CD4-positive, CD25-positive, alpha-beta regulatory T cell (primary cell): ENCODE results near the gene PCDH12. TPM values are rescaled to one million over a fixed set of nuclear protein-coding genes. Genes with fewer than 3 reads are reported as not detected.

ENCODE experiments used
- ATAC-seq, 2 donors: fragments of 150-1000 bp; cut with Tn5 transposase; one replicate each; pipeline ENCODE4 v1.10.0; 2021; ENCODE audit warnings: low read depth in 2 of 2, moderate number of reproducible peaks in 2 of 2, moderate library complexity in 1 of 2
- DNase-seq, 3 donors: peaks; one replicate each; pipeline versions ENCODE4 v3.0.0 to v3.0.0-alpha.2; 2012 to 2022; ENCODE audit warnings: mixed read lengths in 1 of 3
- H3K27ac ChIP-seq: one replicate; pipeline ENCODE4 v1.7.0; 2013; ENCODE audit warnings: mild to moderate bottlenecking, low read length; ENCODE audit not compliant: insufficient read depth, poor library complexity, severe bottlenecking
- H3K27me3 ChIP-seq: one replicate; pipeline ENCODE4 v1.7.0; 2013; ENCODE audit warnings: low read length; ENCODE audit not compliant: control insufficient read depth, insufficient read depth
- H3K36me3 ChIP-seq: one replicate; pipeline ENCODE4 v1.7.0; 2013; ENCODE audit warnings: mild to moderate bottlenecking, low read length, moderate library complexity; ENCODE audit not compliant: control insufficient read depth, insufficient read depth
- H3K4me1 ChIP-seq: 2 replicates; pipeline ENCODE4 v1.7.0; 2013; ENCODE audit warnings: mild to moderate bottlenecking, low read length; ENCODE audit not compliant: insufficient read depth, control insufficient read depth, poor library complexity, severe bottlenecking
- H3K4me3 ChIP-seq: one replicate; pipeline ENCODE4 v1.7.0; 2013; ENCODE audit warnings: low read depth, mild to moderate bottlenecking, low read length, moderate library complexity
- H3K9me3 ChIP-seq, 2 experiments: 1 replicate in 1 of 2; 2 replicates in 1 of 2; pipeline ENCODE4 v1.7.0; 2013; ENCODE audit warnings: low read length in 2 of 2, mild to moderate bottlenecking in 1 of 2, moderate library complexity in 1 of 2; ENCODE audit not compliant: control insufficient read depth in 2 of 2
- H3K27ac Mint-ChIP-seq, 3 donors: one replicate each; pipeline ENCODE4 v1.8.0; 2020 to 2022; ENCODE audit warnings: mild to moderate bottlenecking in 3 of 3, mixed read lengths in 3 of 3, moderate library complexity in 2 of 3
- H3K27me3 Mint-ChIP-seq: one replicate; pipeline ENCODE4 v1.8.0; 2022; ENCODE audit warnings: mild to moderate bottlenecking, mixed read lengths
- H3K36me3 Mint-ChIP-seq: one replicate; pipeline ENCODE4 v1.8.0; 2020; ENCODE audit warnings: mixed read lengths
- H3K4me1 Mint-ChIP-seq, 4 donors: one replicate each; pipeline ENCODE4 v1.8.0; 2020 to 2022; ENCODE audit warnings: mixed read lengths in 4 of 4, mild to moderate bottlenecking in 1 of 4
- H3K4me3 Mint-ChIP-seq, 4 donors: one replicate each; pipeline ENCODE4 v1.8.0; 2020 to 2022; ENCODE audit warnings: mild to moderate bottlenecking in 4 of 4, mixed read lengths in 4 of 4, moderate library complexity in 3 of 4
- H3K9me3 Mint-ChIP-seq, 7 donors: one replicate each; pipeline ENCODE4 v1.8.0; 2020 to 2022; ENCODE audit warnings: mixed read lengths in 7 of 7, mild to moderate bottlenecking in 3 of 7, moderate library complexity in 2 of 7
- polyA plus RNA-seq, 4 donors: library from polyadenylated mRNA; unstranded; fragments of 300-500 nt; fragmentation: Illumina TruSeq; gene quantifications; one replicate each; pipeline ENCODE4 v1.2.3, GENCODE V29; 2021
- total RNA-seq: library from RNA; stranded (reverse); gene quantifications from one replicate; pipeline ENCODE4 v1.2.3, GENCODE V29; 2022

PCDH12 gene
- total RNA-seq = not detected
- under 1 TPM; 0.12 to 0.33 (median 0.20) TPM for polyA plus RNA-seq

DNA sequence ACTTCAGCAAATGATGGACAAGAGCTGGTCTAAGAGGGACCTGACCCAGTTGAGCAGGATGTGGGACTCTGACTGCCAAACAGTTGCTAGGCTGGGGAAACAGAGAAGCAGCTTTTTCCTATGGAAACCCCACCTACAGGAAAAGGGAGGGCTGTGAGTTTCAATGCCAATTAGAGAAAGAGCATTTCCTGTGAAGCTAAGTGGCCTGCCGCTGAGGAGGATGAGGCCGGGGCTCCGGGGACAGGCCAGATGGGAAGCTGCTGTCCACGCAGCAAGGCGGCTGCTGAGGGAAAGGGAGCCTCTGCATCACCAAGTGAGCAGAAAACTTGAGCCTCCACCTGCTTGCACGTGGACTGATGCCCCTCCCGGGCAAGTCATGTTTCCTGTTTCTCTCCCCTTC, at the start of gene PCDH12:
Gene PCDH12 (minus strand): TSS at position 90 of the 400 bp plus-strand sequence. CDS start 351 bp downstream, outside the sequence.
- DNase-seq (peak in 1 of 3 donors; percentile 47), ATAC-seq (no peak)
- Histone ChIP-seq H3K9me3 (no peaks in the 10 kb centered on the region), H3K4me1 (peaks cover 37% of the 10 kb centered on the region), H3K27me3 (no peaks in the 10 kb centered on the region), H3K27ac (no peak within 1 kb of the TSS), H3K36me3 (no peaks in the 10 kb centered on the region), H3K4me3 (peak within 1 kb of the TSS; percentile 13)
- Mint-ChIP-seq H3K4me3 (peak within 1 kb of the TSS in 3 of 4 donors; percentile 20 to 50 (median 43)), H3K36me3 (peaks cover 12% of the 10 kb centered on the region), H3K9me3 (peaks cover 0 to 1% (median 0%) of the 10 kb centered on the region in 7 donors), H3K27ac (peak within 1 kb of the TSS; percentile 78 to 86 (median 79)), H3K4me1 (peaks cover 11 to 52% (median 30%) of the 10 kb centered on the region in 4 donors), H3K27me3 (no peaks in the 10 kb centered on the region)

DNA sequence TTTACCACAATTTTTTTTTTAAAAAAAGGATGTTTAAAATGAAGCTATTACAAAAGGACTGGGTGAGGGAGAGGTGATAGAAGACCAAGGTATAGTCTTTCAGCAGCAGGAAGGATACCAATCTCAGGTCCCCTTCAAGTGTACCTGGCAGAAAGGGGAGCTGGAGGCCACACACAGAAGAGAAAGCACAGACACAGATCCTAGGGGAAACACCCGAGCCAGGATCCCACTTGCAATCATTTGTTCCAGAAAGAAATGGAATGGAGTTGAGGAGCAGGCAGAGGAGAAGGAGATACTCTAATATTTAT, 49.2 kb upstream of the PCDH12 start:
- Mint-ChIP-seq H3K36me3 (peaks cover 19% of the 10 kb centered on the region), H3K27ac (peak overlapping the region; percentile 21 to 99 (median 45)), H3K27me3 (no peaks in the 10 kb centered on the region), H3K4me1 (peaks cover 17 to 44% (median 26%) of the 10 kb centered on the region in 4 donors), H3K4me3 (peak overlapping the region in 1 of 4 donors; percentile 53), H3K9me3 (no peaks in the 10 kb centered on the region)
- DNase-seq (no peak), ATAC-seq (no peak)
- Histone ChIP-seq H3K27me3 (no peaks in the 10 kb centered on the region), H3K27ac (peak overlapping the region; percentile 24), H3K9me3 (no peaks in the 10 kb centered on the region), H3K4me1 (peaks cover 24% of the 10 kb centered on the region), H3K36me3 (peaks cover 22% of the 10 kb centered on the region), H3K4me3 (no peak overlapping the region)

DNA sequence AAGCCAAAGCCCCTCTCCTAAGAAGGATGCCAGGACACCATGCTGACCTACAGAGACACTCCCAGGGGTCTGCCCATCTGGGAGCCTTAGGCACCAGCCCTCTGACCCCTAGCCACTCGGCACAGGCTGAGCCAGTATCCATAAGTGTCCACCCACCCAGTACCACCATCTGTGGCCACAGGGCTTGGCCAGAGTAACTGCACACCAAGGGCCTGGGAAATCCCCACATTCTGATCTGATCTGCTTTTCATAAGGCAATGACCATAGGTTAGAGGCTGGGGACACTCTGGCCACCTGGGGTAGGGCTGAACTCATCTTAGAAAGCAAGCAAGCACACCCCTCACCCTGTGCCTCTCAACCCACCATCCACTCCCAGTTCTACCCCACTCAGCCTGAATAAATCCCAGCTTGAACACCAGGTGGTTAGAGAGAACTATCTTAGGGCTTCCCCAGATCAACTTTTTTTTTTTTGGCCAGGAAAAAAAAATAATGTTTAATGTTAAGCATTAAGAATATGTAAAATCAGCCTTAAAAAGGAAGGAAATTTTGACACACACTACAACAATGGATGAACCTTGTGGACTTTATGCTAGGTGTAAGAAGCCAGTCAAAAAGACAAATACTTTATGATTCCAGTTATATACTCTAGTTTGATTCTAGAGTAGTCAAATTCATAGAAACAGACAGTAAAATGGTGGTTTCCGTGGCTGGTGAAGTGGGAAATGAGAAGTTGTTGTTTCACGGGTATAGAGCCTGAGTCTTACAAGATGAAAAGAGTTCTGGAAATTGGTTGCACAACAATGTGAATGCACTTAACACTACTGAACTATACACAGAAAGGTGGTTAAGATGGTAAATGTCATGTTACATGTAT, 48.6 kb upstream of the PCDH12 start:
- H3K36me3 Mint-ChIP-seq = peaks cover 25% of the 10 kb centered on the region
- peak overlapping the region; percentile 24 for H3K27ac ChIP-seq
- peaks cover 23% of the 10 kb centered on the region for H3K36me3 ChIP-seq
- no peaks in the 10 kb centered on the region for H3K9me3 ChIP-seq
- H3K4me1 Mint-ChIP-seq = peaks cover 17 to 39% (median 24%) of the 10 kb centered on the region in 4 donors
- peak overlapping the region in 2 of 4 donors; percentile 31 to 53 for H3K4me3 Mint-ChIP-seq
- no peaks in the 10 kb centered on the region for H3K9me3 Mint-ChIP-seq
- peaks cover 18% of the 10 kb centered on the region for H3K4me1 ChIP-seq
- peak; percentile 87 to 91 for ATAC-seq
- H3K27me3 ChIP-seq = no peaks in the 10 kb centered on the region
- peak overlapping the region; percentile 21 to 99 (median 45) for H3K27ac Mint-ChIP-seq
- no peak overlapping the region for H3K4me3 ChIP-seq
- peak in 1 of 3 donors; percentile 86 for DNase-seq
- H3K27me3 Mint-ChIP-seq = no peaks in the 10 kb centered on the region

DNA sequence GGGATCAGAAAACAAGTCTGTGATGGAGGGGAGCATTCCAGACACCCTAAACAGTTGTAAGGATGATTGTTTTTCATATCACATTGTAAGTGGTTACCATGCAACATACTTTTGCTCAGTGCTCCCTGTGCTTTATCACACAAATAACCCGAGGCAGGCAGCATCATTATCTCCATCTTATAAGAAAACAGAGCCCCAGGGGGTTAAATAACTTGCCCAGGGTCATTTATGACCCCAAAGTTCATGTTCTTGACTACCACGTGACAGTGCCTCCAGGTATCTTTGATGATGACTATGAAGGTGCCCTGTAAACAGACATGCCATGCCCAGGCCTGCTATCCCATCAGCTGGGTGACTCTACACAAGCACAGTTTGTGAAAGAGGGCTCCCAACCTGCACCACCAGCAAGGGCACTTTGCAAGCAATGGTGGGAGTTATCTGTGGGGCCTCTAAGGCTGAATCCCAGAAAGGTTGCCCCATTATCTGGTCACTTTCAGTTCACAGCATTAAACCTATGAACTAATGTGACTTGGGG, 45.3 kb upstream of the PCDH12 start:
- Mint-ChIP-seq H3K4me1 (peaks cover 11 to 39% (median 24%) of the 10 kb centered on the region in 4 donors), H3K4me3 (no peak overlapping the region), H3K27ac (peak overlapping the region in 1 of 3 donors; percentile 43), H3K27me3 (no peaks in the 10 kb centered on the region), H3K36me3 (peaks cover 31% of the 10 kb centered on the region), H3K9me3 (no peaks in the 10 kb centered on the region)
- H3K9me3 ChIP-seq = no peaks in the 10 kb centered on the region
- no peaks in the 10 kb centered on the region for H3K27me3 ChIP-seq
- no peak for ATAC-seq
- no peak for DNase-seq
- H3K36me3 ChIP-seq = peaks cover 30% of the 10 kb centered on the region
- peaks cover 17% of the 10 kb centered on the region for H3K4me1 ChIP-seq
- no peak overlapping the region for H3K4me3 ChIP-seq
- H3K27ac ChIP-seq = no peak overlapping the region

DNA sequence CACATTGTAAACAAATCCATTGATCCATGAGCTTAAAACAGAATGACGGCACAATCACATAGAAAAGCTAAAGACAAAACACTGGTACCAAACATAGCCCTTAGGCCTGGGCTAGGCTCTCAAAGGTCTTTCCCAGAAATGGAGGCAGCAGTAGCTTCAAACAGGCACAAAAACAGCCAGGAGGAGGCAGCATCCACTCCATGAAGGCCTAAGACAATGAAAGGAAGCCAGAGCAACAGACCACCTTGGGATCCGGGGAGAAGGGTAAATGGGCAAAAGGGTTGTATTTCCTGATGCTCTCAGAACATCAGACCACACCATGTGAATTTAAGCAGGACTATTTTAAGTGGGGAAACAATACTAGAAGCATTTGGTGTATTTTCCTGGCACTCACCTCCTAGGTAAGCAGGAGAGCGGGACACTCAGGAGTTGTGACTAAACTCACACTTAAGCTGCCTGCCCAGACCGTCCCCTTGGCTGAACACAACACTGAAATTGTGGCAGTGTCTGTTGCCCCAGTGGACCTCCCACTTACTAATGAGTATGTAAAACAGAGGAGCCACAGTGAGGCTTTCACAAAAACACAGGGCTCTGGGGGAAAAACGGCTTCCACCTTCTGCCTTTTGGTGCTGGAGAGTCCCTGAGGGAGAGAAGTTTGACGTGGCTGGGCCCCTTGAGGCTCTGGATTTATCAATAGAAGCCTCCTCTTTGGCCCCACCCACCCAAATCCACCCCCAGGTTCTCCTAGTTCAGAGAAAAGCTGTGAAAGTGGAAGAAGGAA, 42.9 kb upstream of the PCDH12 start:
- no peaks in the 10 kb centered on the region for H3K27me3 ChIP-seq
- no peak overlapping the region for H3K4me3 Mint-ChIP-seq
- H3K9me3 ChIP-seq = no peaks in the 10 kb centered on the region
- H3K36me3 ChIP-seq = peaks cover 30% of the 10 kb centered on the region
- H3K4me1 Mint-ChIP-seq = peaks cover 5 to 17% (median 16%) of the 10 kb centered on the region in 4 donors
- peaks cover 40% of the 10 kb centered on the region for H3K36me3 Mint-ChIP-seq
- ATAC-seq (no peak), DNase-seq (peak in 1 of 3 donors; percentile 41)
- H3K9me3 Mint-ChIP-seq = no peaks in the 10 kb centered on the region
- no peak overlapping the region for H3K27ac ChIP-seq
- H3K4me3 ChIP-seq = no peak overlapping the region
- no peaks in the 10 kb centered on the region for H3K27me3 Mint-ChIP-seq
- H3K27ac Mint-ChIP-seq = peak overlapping the region in 2 of 3 donors; percentile 65 to 84
- no peaks in the 10 kb centered on the region for H3K4me1 ChIP-seq

DNA sequence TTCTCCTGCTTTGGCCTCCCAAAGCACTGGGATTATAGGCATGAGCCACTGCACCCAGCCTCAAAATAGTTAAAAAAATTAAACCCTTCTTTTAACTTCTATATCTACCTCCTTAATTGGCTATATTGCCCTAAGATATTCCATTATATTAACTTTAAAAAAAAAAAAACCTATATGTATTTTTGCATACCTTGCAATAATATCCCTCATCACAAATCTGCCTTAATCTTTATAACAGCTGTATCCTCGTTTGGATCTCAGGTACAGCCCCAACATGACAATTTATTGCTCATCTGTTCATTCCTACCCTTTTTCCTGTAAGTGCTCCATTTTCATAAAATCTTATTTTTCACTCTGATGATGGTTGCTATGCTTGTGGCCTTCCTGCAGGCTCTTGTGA, 42.2 kb upstream of the PCDH12 start:
- H3K36me3 ChIP-seq = peaks cover 27% of the 10 kb centered on the region

GRCh38 chr5:141997358-141997960, 39.5 kb upstream of the PCDH12 start:
- Mint-ChIP-seq H3K9me3 (no peaks in the 10 kb centered on the region), H3K36me3 (peaks cover 42% of the 10 kb centered on the region), H3K4me3 (no peak overlapping the region), H3K27me3 (no peaks in the 10 kb centered on the region), H3K4me1 (peaks cover 8 to 14% (median 9%) of the 10 kb centered on the region in 4 donors), H3K27ac (peak overlapping the region in 1 of 3 donors; percentile 72)
- Histone ChIP-seq H3K36me3 (peaks cover 22% of the 10 kb centered on the region), H3K27me3 (no peaks in the 10 kb centered on the region), H3K27ac (no peak overlapping the region), H3K9me3 (no peaks in the 10 kb centered on the region), H3K4me1 (no peaks in the 10 kb centered on the region), H3K4me3 (no peak overlapping the region)
- DNase-seq = no peak
- no peak for ATAC-seq

More for the DNA sequence above, 42.2 kb upstream of the PCDH12 start:
- no peaks in the 10 kb centered on the region for H3K27me3 Mint-ChIP-seq
- Histone ChIP-seq H3K27ac (no peak overlapping the region), H3K27me3 (no peaks in the 10 kb centered on the region), H3K9me3 (no peaks in the 10 kb centered on the region), H3K4me1 (no peaks in the 10 kb centered on the region), H3K4me3 (no peak overlapping the region)
- no peaks in the 10 kb centered on the region for H3K9me3 Mint-ChIP-seq
- H3K27ac Mint-ChIP-seq = peak overlapping the region in 1 of 3 donors; percentile 84
- no peak for DNase-seq
- ATAC-seq = no peak
- H3K4me1 Mint-ChIP-seq = peaks cover 5 to 17% (median 11%) of the 10 kb centered on the region in 4 donors
- H3K4me3 Mint-ChIP-seq = no peak overlapping the region
- H3K36me3 Mint-ChIP-seq = peaks cover 39% of the 10 kb centered on the region
